HEK293 (cell line): Measurements from ENCODE around the gene RGL3.

Source experiments
- GLIS1 ChIP-seq: fragments of 450-650 bp; formaldehyde crosslinking; IDR thresholded peaks from 2 replicates; pipeline ENCODE4 v1.5.1; 2016; ENCODE audit warnings: missing biosample characterization, missing genetic modification characterization
- INSM2 ChIP-seq: fragments of 450-650 bp; formaldehyde crosslinking; IDR thresholded peaks from 2 replicates; pipeline ENCODE4 v1.5.1; 2016; ENCODE audit warnings: missing biosample characterization, missing genetic modification characterization
- KLF10 ChIP-seq: fragments of 450-650 bp; IDR thresholded peaks from 2 replicates; pipeline ENCODE4 v1.5.1; 2018; ENCODE audit warnings: missing biosample characterization, mild to moderate bottlenecking, missing genetic modification characterization
- KLF8 ChIP-seq: fragments of 450-650 bp; formaldehyde crosslinking; IDR thresholded peaks from 2 replicates; pipeline ENCODE4 v1.5.1; 2016; ENCODE audit warnings: missing biosample characterization, missing genetic modification characterization
- ZBTB20 ChIP-seq: fragments of 450-650 bp; formaldehyde crosslinking; IDR thresholded peaks from 2 replicates; pipeline ENCODE4 v1.5.1; 2016; ENCODE audit warnings: missing biosample characterization, missing genetic modification characterization
- ZNF169 ChIP-seq: fragments of 450-650 bp; formaldehyde crosslinking; IDR thresholded peaks from 2 replicates; pipeline ENCODE4 v1.5.1; 2016; ENCODE audit warnings: missing biosample characterization, missing genetic modification characterization
- ZNF2 ChIP-seq: fragments of 450-650 bp; formaldehyde crosslinking; IDR thresholded peaks from 2 replicates; pipeline ENCODE4 v1.5.1; 2016; ENCODE audit warnings: missing biosample characterization, missing genetic modification characterization
- ZNF324 ChIP-seq: fragments of 450-650 bp; formaldehyde crosslinking; IDR thresholded peaks from 2 replicates; pipeline ENCODE4 v1.5.1; 2016; ENCODE audit warnings: missing biosample characterization, missing genetic modification characterization
- ZNF433 ChIP-seq: fragments of 450-650 bp; formaldehyde crosslinking; IDR thresholded peaks from 2 replicates; pipeline ENCODE4 v1.5.1; 2016; ENCODE audit warnings: missing biosample characterization, missing genetic modification characterization, low read depth
- ZNF513 ChIP-seq: fragments of 450-650 bp; IDR thresholded peaks from 2 replicates; pipeline ENCODE4 v1.5.1; 2018; ENCODE audit warnings: missing biosample characterization, missing genetic modification characterization
- ZNF639 ChIP-seq: fragments of 450-650 bp; formaldehyde crosslinking; IDR thresholded peaks from 2 replicates; pipeline ENCODE4 v1.5.1; 2016; ENCODE audit warnings: missing biosample characterization, missing genetic modification characterization
- ZNF843 ChIP-seq: fragments of 450-650 bp; formaldehyde crosslinking; IDR thresholded peaks from 2 replicates; pipeline ENCODE4 v1.5.1; 2016; ENCODE audit warnings: missing biosample characterization, missing genetic modification characterization
- TF ChIP-seq, protein P1 (sequence below): fragments of 450-650 bp; formaldehyde crosslinking; IDR thresholded peaks from 2 replicates; pipeline ENCODE4 v1.5.1; 2016; ENCODE audit warnings: missing biosample characterization, missing genetic modification characterization
- TF ChIP-seq, protein P2 (sequence below): fragments of 450-650 bp; formaldehyde crosslinking; IDR thresholded peaks from 2 replicates; pipeline ENCODE4 v1.5.1; 2016; ENCODE audit warnings: missing biosample characterization, missing genetic modification characterization, borderline replicate concordance
- TF ChIP-seq, protein P3 (sequence below): fragments of 450-650 bp; formaldehyde crosslinking; IDR thresholded peaks from 2 replicates; pipeline ENCODE4 v1.5.1; 2016; ENCODE audit warnings: missing biosample characterization, missing genetic modification characterization

RGL3 gene

DNA sequence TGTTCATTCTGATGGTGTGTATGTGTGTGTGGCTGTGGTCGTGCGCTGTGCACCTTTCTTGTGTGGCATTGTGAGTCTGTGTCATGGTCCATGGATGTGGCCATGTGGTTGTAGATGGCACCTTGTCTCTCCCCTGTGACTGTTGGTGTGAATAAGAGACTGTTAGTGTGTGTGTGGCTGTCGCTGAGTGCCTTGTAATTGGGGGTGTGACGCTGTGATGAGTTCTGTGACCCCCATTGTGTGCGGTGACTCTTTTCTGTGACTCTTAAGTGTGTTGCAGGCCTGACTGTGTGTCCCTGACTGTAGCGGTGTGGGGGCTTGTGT is 63.1 kb downstream of the RGL3 start (continued):
- TF ChIP-seq, protein P1, sequence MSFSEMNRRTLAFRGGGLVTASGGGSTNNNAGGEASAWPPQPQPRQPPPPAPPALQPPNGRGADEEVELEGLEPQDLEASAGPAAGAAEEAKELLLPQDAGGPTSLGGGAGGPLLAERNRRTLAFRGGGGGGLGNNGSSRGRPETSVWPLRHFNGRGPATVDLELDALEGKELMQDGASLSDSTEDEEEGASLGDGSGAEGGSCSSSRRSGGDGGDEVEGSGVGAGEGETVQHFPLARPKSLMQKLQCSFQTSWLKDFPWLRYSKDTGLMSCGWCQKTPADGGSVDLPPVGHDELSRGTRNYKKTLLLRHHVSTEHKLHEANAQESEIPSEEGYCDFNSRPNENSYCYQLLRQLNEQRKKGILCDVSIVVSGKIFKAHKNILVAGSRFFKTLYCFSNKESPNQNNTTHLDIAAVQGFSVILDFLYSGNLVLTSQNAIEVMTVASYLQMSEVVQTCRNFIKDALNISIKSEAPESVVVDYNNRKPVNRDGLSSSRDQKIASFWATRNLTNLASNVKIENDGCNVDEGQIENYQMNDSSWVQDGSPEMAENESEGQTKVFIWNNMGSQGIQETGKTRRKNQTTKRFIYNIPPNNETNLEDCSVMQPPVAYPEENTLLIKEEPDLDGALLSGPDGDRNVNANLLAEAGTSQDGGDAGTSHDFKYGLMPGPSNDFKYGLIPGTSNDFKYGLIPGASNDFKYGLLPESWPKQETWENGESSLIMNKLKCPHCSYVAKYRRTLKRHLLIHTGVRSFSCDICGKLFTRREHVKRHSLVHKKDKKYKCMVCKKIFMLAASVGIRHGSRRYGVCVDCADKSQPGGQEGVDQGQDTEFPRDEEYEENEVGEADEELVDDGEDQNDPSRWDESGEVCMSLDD (tag by site-specific recombination) = 0 out of 2 replicates have a peak, but pooled peaks have one; percentile 64
- TF ChIP-seq ZNF843 (0 out of 2 replicates have a peak, but pooled peaks have one; percentile 5), ZNF639 (tag by site-specific recombination) (peak; percentile 10; the same call in 1 of the 2 replicates), GLIS1 (tag by site-specific recombination) (0 out of 2 replicates have a peak, but pooled peaks have one; percentile 3), ZNF324 (tag by site-specific recombination) (0 out of 2 replicates have a peak, but pooled peaks have one; percentile 6), KLF10 (tag by site-specific recombination) (no peak), KLF8 (tag by site-specific recombination) (peak; percentile 9; the same call in 1 of the 2 replicates), ZNF513 (no peak), ZNF2 (tag by site-specific recombination) (peak; percentile 4; the same call in 1 of the 2 replicates), ZNF169 (tag by site-specific recombination) (0 out of 2 replicates have a peak, but pooled peaks have one; percentile 14), ZNF433 (no peak), INSM2 (peak; percentile 16; the same call in 1 of the 2 replicates), ZBTB20 (peak; percentile 5; the same call in 1 of the 2 replicates)
- TF ChIP-seq, protein P2, sequence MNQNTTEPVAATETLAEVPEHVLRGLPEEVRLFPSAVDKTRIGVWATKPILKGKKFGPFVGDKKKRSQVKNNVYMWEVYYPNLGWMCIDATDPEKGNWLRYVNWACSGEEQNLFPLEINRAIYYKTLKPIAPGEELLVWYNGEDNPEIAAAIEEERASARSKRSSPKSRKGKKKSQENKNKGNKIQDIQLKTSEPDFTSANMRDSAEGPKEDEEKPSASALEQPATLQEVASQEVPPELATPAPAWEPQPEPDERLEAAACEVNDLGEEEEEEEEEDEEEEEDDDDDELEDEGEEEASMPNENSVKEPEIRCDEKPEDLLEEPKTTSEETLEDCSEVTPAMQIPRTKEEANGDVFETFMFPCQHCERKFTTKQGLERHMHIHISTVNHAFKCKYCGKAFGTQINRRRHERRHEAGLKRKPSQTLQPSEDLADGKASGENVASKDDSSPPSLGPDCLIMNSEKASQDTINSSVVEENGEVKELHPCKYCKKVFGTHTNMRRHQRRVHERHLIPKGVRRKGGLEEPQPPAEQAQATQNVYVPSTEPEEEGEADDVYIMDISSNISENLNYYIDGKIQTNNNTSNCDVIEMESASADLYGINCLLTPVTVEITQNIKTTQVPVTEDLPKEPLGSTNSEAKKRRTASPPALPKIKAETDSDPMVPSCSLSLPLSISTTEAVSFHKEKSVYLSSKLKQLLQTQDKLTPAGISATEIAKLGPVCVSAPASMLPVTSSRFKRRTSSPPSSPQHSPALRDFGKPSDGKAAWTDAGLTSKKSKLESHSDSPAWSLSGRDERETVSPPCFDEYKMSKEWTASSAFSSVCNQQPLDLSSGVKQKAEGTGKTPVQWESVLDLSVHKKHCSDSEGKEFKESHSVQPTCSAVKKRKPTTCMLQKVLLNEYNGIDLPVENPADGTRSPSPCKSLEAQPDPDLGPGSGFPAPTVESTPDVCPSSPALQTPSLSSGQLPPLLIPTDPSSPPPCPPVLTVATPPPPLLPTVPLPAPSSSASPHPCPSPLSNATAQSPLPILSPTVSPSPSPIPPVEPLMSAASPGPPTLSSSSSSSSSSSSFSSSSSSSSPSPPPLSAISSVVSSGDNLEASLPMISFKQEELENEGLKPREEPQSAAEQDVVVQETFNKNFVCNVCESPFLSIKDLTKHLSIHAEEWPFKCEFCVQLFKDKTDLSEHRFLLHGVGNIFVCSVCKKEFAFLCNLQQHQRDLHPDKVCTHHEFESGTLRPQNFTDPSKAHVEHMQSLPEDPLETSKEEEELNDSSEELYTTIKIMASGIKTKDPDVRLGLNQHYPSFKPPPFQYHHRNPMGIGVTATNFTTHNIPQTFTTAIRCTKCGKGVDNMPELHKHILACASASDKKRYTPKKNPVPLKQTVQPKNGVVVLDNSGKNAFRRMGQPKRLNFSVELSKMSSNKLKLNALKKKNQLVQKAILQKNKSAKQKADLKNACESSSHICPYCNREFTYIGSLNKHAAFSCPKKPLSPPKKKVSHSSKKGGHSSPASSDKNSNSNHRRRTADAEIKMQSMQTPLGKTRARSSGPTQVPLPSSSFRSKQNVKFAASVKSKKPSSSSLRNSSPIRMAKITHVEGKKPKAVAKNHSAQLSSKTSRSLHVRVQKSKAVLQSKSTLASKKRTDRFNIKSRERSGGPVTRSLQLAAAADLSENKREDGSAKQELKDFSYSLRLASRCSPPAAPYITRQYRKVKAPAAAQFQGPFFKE = no peak
- TF ChIP-seq, protein P3, sequence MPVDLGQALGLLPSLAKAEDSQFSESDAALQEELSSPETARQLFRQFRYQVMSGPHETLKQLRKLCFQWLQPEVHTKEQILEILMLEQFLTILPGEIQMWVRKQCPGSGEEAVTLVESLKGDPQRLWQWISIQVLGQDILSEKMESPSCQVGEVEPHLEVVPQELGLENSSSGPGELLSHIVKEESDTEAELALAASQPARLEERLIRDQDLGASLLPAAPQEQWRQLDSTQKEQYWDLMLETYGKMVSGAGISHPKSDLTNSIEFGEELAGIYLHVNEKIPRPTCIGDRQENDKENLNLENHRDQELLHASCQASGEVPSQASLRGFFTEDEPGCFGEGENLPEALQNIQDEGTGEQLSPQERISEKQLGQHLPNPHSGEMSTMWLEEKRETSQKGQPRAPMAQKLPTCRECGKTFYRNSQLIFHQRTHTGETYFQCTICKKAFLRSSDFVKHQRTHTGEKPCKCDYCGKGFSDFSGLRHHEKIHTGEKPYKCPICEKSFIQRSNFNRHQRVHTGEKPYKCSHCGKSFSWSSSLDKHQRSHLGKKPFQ (tag by site-specific recombination) = peak; percentile 65; the same call in 1 of the 2 replicates
